ENCODE measurements around the gene OR8J3. TPM values are rescaled to one million over a fixed set of nuclear protein-coding genes. Genes with fewer than 3 reads are reported as not detected.

The OR8J3 gene
- total RNA-seq, 4 donors from 2014 or later: not detected

DNA sequence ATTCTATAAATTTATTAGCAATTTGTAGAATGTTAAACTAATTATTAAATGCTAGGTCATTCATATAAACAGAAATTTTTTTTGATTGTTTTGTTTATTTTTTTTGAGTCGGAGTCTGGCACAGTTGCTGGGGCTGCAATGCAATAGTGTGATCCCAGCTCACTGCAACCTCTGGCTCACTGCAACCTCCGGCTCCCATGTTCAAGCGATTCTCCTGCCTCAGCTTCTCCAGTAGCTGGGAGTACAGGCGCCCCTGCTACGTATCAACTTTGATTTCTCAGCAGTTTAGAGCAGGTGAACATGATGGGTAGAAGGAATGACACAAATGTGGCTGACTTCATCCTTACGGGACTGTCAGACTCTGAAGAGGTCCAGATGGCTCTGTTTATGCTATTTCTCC lies 17.9 kb downstream of the OR8J3 start, which contains the start of gene OR8H3:
TSS of gene OR8H3 (plus strand) at position 301 of the 400 bp plus-strand sequence. CDS start at position 301, 0 bp downstream.
- Histone ChIP-seq H3K36me3 (no peaks in the 10 kb centered on the region), H3K27ac (no peak within 1 kb of the TSS), H3K4me1 (no peaks in the 10 kb centered on the region), H3K4me3 (no peak within 1 kb of the TSS), H3K27me3 (no peaks in the 10 kb centered on the region), H3K9me3 (no peaks in the 10 kb centered on the region)
- in situ Hi-C loops (cut with MboI; ENCODE audit: low sequenced_read_pairs in 4 of 4) (no loop called here), intact Hi-C loops (cut with DNase I; ENCODE audit: low total_unique reads) (no loop called here)
- TF ChIP-seq POLR2A (IDR thresholded peaks at IDR 0.05): no peak
- TF ChIP-seq, protein P1, sequence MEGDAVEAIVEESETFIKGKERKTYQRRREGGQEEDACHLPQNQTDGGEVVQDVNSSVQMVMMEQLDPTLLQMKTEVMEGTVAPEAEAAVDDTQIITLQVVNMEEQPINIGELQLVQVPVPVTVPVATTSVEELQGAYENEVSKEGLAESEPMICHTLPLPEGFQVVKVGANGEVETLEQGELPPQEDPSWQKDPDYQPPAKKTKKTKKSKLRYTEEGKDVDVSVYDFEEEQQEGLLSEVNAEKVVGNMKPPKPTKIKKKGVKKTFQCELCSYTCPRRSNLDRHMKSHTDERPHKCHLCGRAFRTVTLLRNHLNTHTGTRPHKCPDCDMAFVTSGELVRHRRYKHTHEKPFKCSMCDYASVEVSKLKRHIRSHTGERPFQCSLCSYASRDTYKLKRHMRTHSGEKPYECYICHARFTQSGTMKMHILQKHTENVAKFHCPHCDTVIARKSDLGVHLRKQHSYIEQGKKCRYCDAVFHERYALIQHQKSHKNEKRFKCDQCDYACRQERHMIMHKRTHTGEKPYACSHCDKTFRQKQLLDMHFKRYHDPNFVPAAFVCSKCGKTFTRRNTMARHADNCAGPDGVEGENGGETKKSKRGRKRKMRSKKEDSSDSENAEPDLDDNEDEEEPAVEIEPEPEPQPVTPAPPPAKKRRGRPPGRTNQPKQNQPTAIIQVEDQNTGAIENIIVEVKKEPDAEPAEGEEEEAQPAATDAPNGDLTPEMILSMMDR (IDR thresholded peaks at IDR 0.05 in 4 of 5, conservative IDR thresholded peaks at IDR 0.05 in 1 of 5): no peak
- ATAC-seq: no peak
- DNase-seq: no peak

DNA sequence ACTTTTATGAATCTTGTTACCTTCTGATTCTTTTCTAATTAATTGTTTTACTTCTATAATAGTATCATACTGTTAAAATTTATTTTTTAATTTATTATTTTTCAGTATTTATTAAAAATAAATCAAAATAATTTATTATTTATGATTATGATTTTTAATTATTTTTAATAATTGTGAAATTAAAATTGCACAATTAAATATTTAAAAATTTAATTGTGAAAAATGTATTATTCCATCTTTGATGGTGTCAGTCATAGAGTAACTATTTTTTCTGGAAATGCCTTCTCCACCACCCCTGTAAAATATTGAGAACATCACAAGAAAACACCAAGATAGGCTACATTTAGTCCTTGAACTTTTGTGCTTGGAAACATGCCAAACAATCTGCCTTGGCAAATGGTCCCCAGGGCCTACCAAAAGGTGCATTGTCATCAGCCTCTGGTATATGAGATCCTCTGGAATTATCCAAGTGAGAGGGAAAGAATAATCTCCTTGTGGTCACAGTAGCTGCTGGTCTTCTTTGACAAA lies 36.7 kb downstream of the OR8J3 start, which contains the start of gene OR8H2:
TSS of gene OR8H2 (plus strand) at position 478 of the 528 bp plus-strand sequence. CDS start 1,356 bp downstream, outside the sequence.
- Histone ChIP-seq H3K4me3 (no peak within 1 kb of the TSS), H3K4me1 (no peaks in the 10 kb centered on the region)
- intact Hi-C loops (cut with DNase I; ENCODE audit: low total_unique reads): no loop called here

DNA sequence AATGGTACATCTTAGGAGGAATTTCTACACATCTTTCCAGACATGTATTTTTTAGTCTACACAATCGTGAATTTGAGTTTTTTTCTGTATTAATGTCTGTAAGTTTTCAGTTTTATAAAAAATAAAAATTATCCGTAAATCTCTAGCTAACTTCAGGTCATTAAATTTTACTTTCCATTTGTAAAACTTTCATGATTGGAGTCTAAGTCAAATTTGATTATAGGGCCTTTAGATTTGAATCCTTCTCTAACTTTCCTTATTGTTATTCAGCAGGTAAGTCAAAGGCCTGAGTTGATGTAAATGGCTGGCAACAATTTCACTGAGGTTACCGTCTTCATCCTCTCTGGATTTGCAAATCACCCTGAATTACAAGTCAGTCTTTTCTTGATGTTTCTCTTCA lies 47.0 kb downstream of the OR8J3 start, which contains the start of gene OR8I2:
TSS of gene OR8I2 (plus strand) at position 301 of the 400 bp plus-strand sequence. CDS start at position 301, 0 bp downstream.
- Histone ChIP-seq H3K27ac (no peak within 1 kb of the TSS), H3K4me1 (no peaks in the 10 kb centered on the region), H3K27me3 (no peaks in the 10 kb centered on the region), H3K36me3 (no peaks in the 10 kb centered on the region), H3K4me3 (no peak within 1 kb of the TSS), H3K9me3 (no peaks in the 10 kb centered on the region)
- in situ Hi-C loops (cut with MboI; ENCODE audit: low sequenced_read_pairs in 4 of 4) (no loop called here), intact Hi-C loops (cut with DNase I; ENCODE audit: low total_unique reads) (no loop called here)
- DNase-seq: no peak
- TF ChIP-seq, protein P1 (IDR thresholded peaks at IDR 0.05 in 4 of 5, conservative IDR thresholded peaks at IDR 0.05 in 1 of 5): no peak
- TF ChIP-seq POLR2A (IDR thresholded peaks at IDR 0.05): no peak
- no peak for ATAC-seq

More for the DNA sequence above, 36.7 kb downstream of the OR8J3 start, which contains the start of gene OR8H2:
- Histone ChIP-seq H3K9me3 (no peaks in the 10 kb centered on the region), H3K27me3 (no peaks in the 10 kb centered on the region), H3K27ac (no peak within 1 kb of the TSS), H3K36me3 (no peaks in the 10 kb centered on the region)
- no peak for DNase-seq
- in situ Hi-C loops (cut with MboI; ENCODE audit: low sequenced_read_pairs in 4 of 4): no loop called here
- no peak for ATAC-seq
- TF ChIP-seq, protein P1 (IDR thresholded peaks at IDR 0.05 in 4 of 5, conservative IDR thresholded peaks at IDR 0.05 in 1 of 5): no peak
- TF ChIP-seq POLR2A (IDR thresholded peaks at IDR 0.05): no peak

DNA sequence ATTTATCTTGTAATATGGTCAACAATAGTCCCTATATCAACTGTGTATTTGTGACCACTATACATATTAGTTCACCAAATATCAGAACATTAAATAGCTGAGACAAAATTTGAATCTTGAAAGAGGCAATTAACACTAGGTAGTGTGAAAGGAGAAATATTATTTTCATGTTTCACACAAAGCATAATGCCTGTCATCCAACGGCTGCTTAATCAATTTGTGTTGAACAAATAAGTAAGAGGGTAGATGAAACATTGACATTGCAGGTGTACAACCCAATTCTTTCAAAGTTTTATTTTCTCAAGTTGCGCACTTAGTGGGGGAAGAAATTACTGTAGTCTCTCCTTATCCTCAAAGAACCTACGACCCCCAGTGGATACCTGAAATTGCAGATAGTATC lies 50.3 kb downstream of the OR8J3 start:
- no peak for DNase-seq
- H3K36me3 ChIP-seq: no peaks in the 10 kb centered on the region
- no peak for ATAC-seq
- H3K27me3 ChIP-seq: no peaks in the 10 kb centered on the region
- H3K9me3 ChIP-seq: no peaks in the 10 kb centered on the region
- TF ChIP-seq POLR2A (IDR thresholded peaks at IDR 0.05): no peak
- TF ChIP-seq, protein P1 (IDR thresholded peaks at IDR 0.05 in 4 of 5, conservative IDR thresholded peaks at IDR 0.05 in 1 of 5): no peak
- no peak overlapping the region for H3K27ac ChIP-seq
- H3K4me3 ChIP-seq: no peak overlapping the region
- in situ Hi-C loops (cut with MboI; ENCODE audit: low sequenced_read_pairs in 4 of 4): no loop called here
- intact Hi-C loops (cut with DNase I; ENCODE audit: low total_unique reads): no loop called here
- no peaks in the 10 kb centered on the region for H3K4me1 ChIP-seq

Other genes starting within 250 kb of the OR8J3 start
- gene OR5W2, start 225.6 kb downstream of the OR8J3 start, total RNA-seq: not detected
- gene OR5I1, start 203.8 kb downstream of the OR8J3 start, total RNA-seq: not detected
- gene OR10AG1, start 170.3 kb downstream of the OR8J3 start, total RNA-seq: not detected
- not detected for gene OR5F1, start 145.6 kb downstream of the OR8J3 start, total RNA-seq
- not detected for gene OR5AS1, start 112.5 kb downstream of the OR8J3 start, total RNA-seq
- not detected for gene OR8I2, start 46.9 kb downstream of the OR8J3 start, total RNA-seq
- gene OR8H2, start 36.5 kb downstream of the OR8J3 start, total RNA-seq: not detected
- not detected for gene OR8H3, start 17.8 kb downstream of the OR8J3 start, total RNA-seq
- not detected for gene OR8K5, start 20.1 kb upstream of the OR8J3 start, total RNA-seq
- not detected for gene OR5J2, start 36.4 kb upstream of the OR8J3 start, total RNA-seq
- gene OR5T2, start 94.1 kb upstream of the OR8J3 start, total RNA-seq: not detected
- not detected for gene OR5T3, start 112.1 kb upstream of the OR8J3 start, total RNA-seq
- gene OR5T1, start 134.0 kb upstream of the OR8J3 start, total RNA-seq: not detected
- not detected for gene OR8H1, start 152.1 kb upstream of the OR8J3 start, total RNA-seq
- not detected for gene OR8K3, start 174.9 kb upstream of the OR8J3 start, total RNA-seq
- gene OR8K1, start 205.8 kb upstream of the OR8J3 start, total RNA-seq: not detected
- gene OR8J1, start 214.1 kb upstream of the OR8J3 start, total RNA-seq: not detected
- gene OR8U1, start 235.4 kb upstream of the OR8J3 start, total RNA-seq: not detected

All from gastrocnemius medialis (tissue), 4 donors.